GM12878 (cell line): ENCODE measurements around the gene HS6ST1. TPM values are rescaled to one million over a fixed set of nuclear protein-coding genes. Genes with fewer than 3 reads are reported as not detected.

Experiments used
- ATAC-seq: fragments of 200-7000 bp; cut with Tn5 transposase; 3 replicates; pipeline ENCODE4 v1.9.1; 2020; ENCODE audit warnings: mild to moderate bottlenecking, moderate library complexity
- BruUV-seq: library from RNA; stranded (reverse); fragments of 400-500 nt; replicated peaks from 2 replicates; lab custom pipeline; 2021; lab: Mats Ljungman, UMichigan
- CTCF ChIA-PET: fragments of 300-600 bp; sonication (Branson Sonifier 250); formaldehyde crosslinking; extraction: SDS; loops from one replicate; lab custom pipeline; 2021; ENCODE audit warnings: inconsistent platforms; lab: Yijun Ruan, JAX
- POLR2A ChIA-PET: fragments of 350-600 bp; formaldehyde crosslinking; extraction: SDS; loops from one replicate; lab custom pipeline; 2021; ENCODE audit warnings: inconsistent platforms; lab: Charles Lee
- RAD21 ChIA-PET: fragments of 300-600 bp; sonication (Branson Sonifier 250); formaldehyde crosslinking; loops from one replicate; lab custom pipeline; 2023; ENCODE audit warnings: antibody characterized with exemption; ENCODE audit not compliant: unreplicated experiment; lab: Charles Lee
- SMC1A ChIA-PET: fragments of 300-600 bp; sonication (Branson Sonifier 250); formaldehyde crosslinking; loops from one replicate; lab custom pipeline; 2023; ENCODE audit not compliant: unreplicated experiment, uncharacterized antibody; lab: Charles Lee
- DNase-seq: peaks from one replicate; pipeline ENCODE4 v3.0.0-alpha.2; 2011; ENCODE audit warnings: low read depth, low spot score
- FAIRE-seq: peaks from 3 replicates; lab custom pipeline; 2011; peaks lifted over from hg19 to GRCh38; lab: Jason Lieb, UNC
- H2AFZ ChIP-seq: 2 replicates; pipeline ENCODE4 v1.6.0; 2011; ENCODE audit warnings: low read depth, low read length, control low read depth; ENCODE audit not compliant: control insufficient read depth
- H3K27ac ChIP-seq: 2 replicates; pipeline ENCODE4 v1.5.1; 2011; ENCODE audit warnings: control low read depth; ENCODE audit not compliant: control insufficient read depth, insufficient read depth
- H3K27me3 ChIP-seq, 2 experiments: replicated peaks in 1 of 2; 2 replicates each; pipeline versions ENCODE4 v1.6.0 to v1.6.1; 2011; ENCODE audit warnings: low read length in 1 of 2; ENCODE audit not compliant: control insufficient read depth in 2 of 2, insufficient read depth in 2 of 2
- H3K36me3 ChIP-seq, 2 experiments: 2 replicates each; pipeline ENCODE4 v1.5.1; 2011; ENCODE audit warnings: low read length in 1 of 2; ENCODE audit not compliant: control insufficient read depth in 2 of 2, insufficient read depth in 2 of 2
- H3K4me1 ChIP-seq: 2 replicates; pipeline ENCODE4 v1.6.1; 2011; ENCODE audit warnings: mild to moderate bottlenecking, low read length, moderate library complexity, mixed read lengths; ENCODE audit not compliant: control insufficient read depth, insufficient read depth
- H3K4me2 ChIP-seq: 2 replicates; pipeline ENCODE4 v1.6.0; 2011; ENCODE audit warnings: control low read depth; ENCODE audit not compliant: control insufficient read depth, insufficient read depth
- H3K4me3 ChIP-seq: fragments of 200-600 bp; sonication (generic); 2 replicates; pipeline ENCODE4 v1.5.1; 2016
- H3K79me2 ChIP-seq: 2 replicates; pipeline ENCODE4 v1.6.0; 2011; ENCODE audit warnings: low read length; ENCODE audit not compliant: control insufficient read depth, insufficient read depth
- H3K9ac ChIP-seq: 2 replicates; pipeline ENCODE4 v1.8.0; 2011; ENCODE audit warnings: low read length, control low read depth, mixed read lengths; ENCODE audit not compliant: control insufficient read depth, insufficient read depth
- H3K9me3 ChIP-seq: replicated peaks from 3 replicates; pipeline ENCODE4 v1.5.1; 2011; ENCODE audit warnings: mild to moderate bottlenecking, low read length; ENCODE audit not compliant: control insufficient read depth, insufficient read depth
- H4K20me1 ChIP-seq: 2 replicates; pipeline ENCODE4 v1.6.0; 2011; ENCODE audit not compliant: control insufficient read depth, insufficient read depth
- ASH2L ChIP-seq: fragments of 300-600, 200-600 bp; sonication (generic); IDR thresholded peaks from 2 replicates; pipeline ENCODE4 v1.6.1; 2017; ENCODE audit warnings: low read depth, mild to moderate bottlenecking, borderline replicate concordance
- ATF3 ChIP-seq: IDR thresholded peaks from 2 replicates; pipeline ENCODE4 v1.6.1; 2011; ENCODE audit warnings: low read depth, mild to moderate bottlenecking, low read length, moderate library complexity, borderline replicate concordance; ENCODE audit errors: extremely low read depth
- JUNB ChIP-seq: IDR thresholded peaks from 2 replicates; pipeline ENCODE4 v1.6.1; 2016; ENCODE audit warnings: antibody characterized with exemption, mild to moderate bottlenecking
- NBN ChIP-seq: fragments of 450-650 bp; IDR thresholded peaks from 2 replicates; pipeline ENCODE4 v1.6.1; 2016
- NFYB ChIP-seq: IDR thresholded peaks from 2 replicates; pipeline ENCODE4 v1.6.1; 2011; ENCODE audit warnings: low read depth, mild to moderate bottlenecking, low read length, improper control_type of control experiment, moderate library complexity; ENCODE audit not compliant: insufficient read depth
- POLR2AphosphoS2 ChIP-seq: IDR thresholded peaks from 2 replicates; pipeline ENCODE4 v1.6.1; 2011; ENCODE audit warnings: low read depth, mild to moderate bottlenecking, low read length, improper control_type of control experiment, moderate library complexity
- RAD51 ChIP-seq: fragments of 450-650 bp; IDR thresholded peaks from 2 replicates; pipeline ENCODE4 v1.6.1; 2016; ENCODE audit warnings: moderate library complexity, mild to moderate bottlenecking, inconsistent platforms
- ZBTB11 ChIP-seq: fragments of 450-650 bp; formaldehyde crosslinking; IDR thresholded peaks from 2 replicates; pipeline ENCODE4 v1.5.0; 2022; ENCODE audit warnings: mild to moderate bottlenecking, missing genetic modification characterization
- ZNF207 ChIP-seq: fragments of 450-650 bp; IDR thresholded peaks from 2 replicates; pipeline ENCODE4 v1.6.1; 2014; ENCODE audit warnings: antibody characterized with exemption, mild to moderate bottlenecking, borderline replicate concordance
- ZNF592 ChIP-seq: fragments of 450-650 bp; IDR thresholded peaks from 2 replicates; pipeline ENCODE4 v1.6.1; 2017; ENCODE audit warnings: mild to moderate bottlenecking, moderate library complexity
- ZZZ3 ChIP-seq: IDR thresholded peaks from 2 replicates; pipeline ENCODE4 v1.6.1; 2011; ENCODE audit warnings: low read depth; ENCODE audit not compliant: control insufficient read depth, insufficient read length
- WGBS: methylation state at CpG from one replicate; pipeline ENCODE4 v1.1.6; 2016; ENCODE audit warnings: low lambda C conversion rate; ENCODE audit not compliant: insufficient replicate concordance, insufficient coverage; ENCODE audit errors: missing lambda C conversion rate; 5-methylcytosine and 5-hydroxymethylcytosine counted together
- in situ Hi-C: fragments of 300-500 bp; cut with MboI; formaldehyde crosslinking; loops from 9 replicates; pipeline ENCODE4 v1.14.3; 2018; ENCODE audit warnings: mixed read lengths
- intact Hi-C: fragments of 100-400 bp; cut with micrococcal nuclease; formaldehyde crosslinking; loops from one replicate; pipeline ENCODE4 v1.14.2; 2022; ENCODE audit not compliant: unreplicated experiment
- polyA plus RNA-seq, 11 experiments: library from polyadenylated mRNA; depleted of rRNA in 4 of 11; unstranded in 6 of 11; stranded (reverse) in 5 of 11; fragments of >200 nt; fragmentation: Nextera tagmentation in 4 of 11; fragmentation: Illumina TruSeq in 1 of 11; extraction: Ambion mirVana in 4 of 11; extraction: Trizol in 1 of 11; gene quantifications; 1 replicate in 1 of 11; 2 replicates in 10 of 11; pipeline versions ENCODE4 v1.2.1 to v1.2.3, GENCODE V29; 2011 to 2016; ENCODE audit warnings: inconsistent platforms in 2 of 11, missing spikeins in 2 of 11, low read depth in 1 of 11
- total RNA-seq, 4 experiments: library from RNA; depleted of rRNA in 3 of 4; stranded (reverse); fragments of >200 nt in 3 of 4; fragmentation: Illumina TruSeq in 1 of 4; extraction: Trizol in 1 of 4; gene quantifications; 2 replicates each; pipeline versions ENCODE4 v1.2.1 to v1.2.3, GENCODE V29; 2013 to 2021
- TF ChIP-seq, protein P1 (sequence below): IDR thresholded peaks from 2 replicates; pipeline ENCODE4 v1.6.1; 2012; ENCODE audit warnings: low read depth, low read length, improper control_type of control experiment

The HS6ST1 gene
- total and polyA plus RNA-seq, 10 of the 15 experiments (the other 5 are each of a cell fraction or from before 2014, with no cell fraction given): 0.48 to 17.0 (median 4.7) TPM

- TF ChIP-seq ZZZ3: no peak
- TF ChIP-seq, protein P1, sequence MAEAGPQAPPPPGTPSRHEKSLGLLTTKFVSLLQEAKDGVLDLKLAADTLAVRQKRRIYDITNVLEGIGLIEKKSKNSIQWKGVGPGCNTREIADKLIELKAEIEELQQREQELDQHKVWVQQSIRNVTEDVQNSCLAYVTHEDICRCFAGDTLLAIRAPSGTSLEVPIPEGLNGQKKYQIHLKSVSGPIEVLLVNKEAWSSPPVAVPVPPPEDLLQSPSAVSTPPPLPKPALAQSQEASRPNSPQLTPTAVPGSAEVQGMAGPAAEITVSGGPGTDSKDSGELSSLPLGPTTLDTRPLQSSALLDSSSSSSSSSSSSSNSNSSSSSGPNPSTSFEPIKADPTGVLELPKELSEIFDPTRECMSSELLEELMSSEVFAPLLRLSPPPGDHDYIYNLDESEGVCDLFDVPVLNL: no peak
These were observed 28.5 kb upstream of the HS6ST1 start (continued) for GRCh38 chr2:128347171-128347558.

DNA sequence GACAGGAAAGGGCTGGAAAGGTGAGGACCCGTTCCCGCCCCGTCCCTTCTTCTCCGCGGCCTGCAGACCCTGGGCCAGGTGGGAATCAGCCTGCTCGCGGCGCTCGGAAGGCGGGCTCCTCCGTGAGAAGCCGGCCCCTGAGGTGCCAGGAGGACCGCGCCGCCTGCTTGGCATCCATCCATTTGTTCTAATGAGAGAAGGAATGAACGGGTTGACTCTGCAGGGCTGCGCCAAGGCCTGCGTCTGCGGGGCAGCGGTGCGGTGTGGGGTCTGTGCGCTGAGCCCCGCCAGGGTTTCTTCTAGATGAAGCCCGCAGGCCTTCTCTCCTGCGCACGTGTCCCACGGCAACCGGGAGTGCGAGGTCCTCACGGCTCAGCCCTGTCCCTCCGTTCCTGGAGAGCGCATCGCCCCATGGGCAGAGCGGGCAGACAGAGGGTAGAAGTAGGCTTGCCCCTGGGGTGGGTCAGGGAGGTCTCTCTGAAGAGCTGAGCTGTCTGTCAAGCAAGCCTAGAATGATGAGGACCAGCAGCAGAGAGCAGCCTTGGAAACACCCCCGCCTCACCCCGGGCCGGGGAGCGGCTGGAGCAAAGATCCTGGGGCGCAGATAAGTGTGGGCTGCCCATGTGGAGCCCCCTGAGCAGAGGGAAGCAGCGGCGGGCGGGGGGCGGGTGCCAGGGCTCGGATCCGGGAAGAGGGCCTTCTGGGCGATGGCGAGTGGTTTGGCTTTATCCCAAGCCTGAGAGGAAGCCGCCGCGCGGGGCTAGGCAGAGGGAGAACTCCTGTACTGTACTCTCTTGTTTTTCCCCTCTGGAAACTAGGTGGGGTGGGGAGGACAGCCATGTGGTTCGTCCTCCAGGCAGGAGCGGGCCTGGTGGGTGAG is 27.9 kb upstream of the HS6ST1 start:
- H3K27me3 ChIP-seq: no peaks in the 10 kb centered on the region; a peak in 1 of 4 replicates
- H4K20me1 ChIP-seq: no peaks in the 10 kb centered on the region
- H3K9ac ChIP-seq: no peak overlapping the region
- ChIA-PET SMC1A (no interaction called here), RAD21 (no interaction called here), POLR2A (no interaction called here), CTCF (no interaction called here)
- no peak overlapping the region for H2AFZ ChIP-seq
- H3K9me3 ChIP-seq: no peaks in the 10 kb centered on the region; the same call in 2 of the 3 replicates
- no peak overlapping the region for H3K4me3 ChIP-seq
- no TSS peak for BruUV-seq
- WGBS: 66% methylated on average over 45 of the region's 53 CpGs
- no peaks in the 10 kb centered on the region for H3K4me1 ChIP-seq
- H3K36me3 ChIP-seq: no peaks in the 10 kb centered on the region
- no peak overlapping the region for H3K27ac ChIP-seq
- no peak for ATAC-seq
- in situ Hi-C loops (no loop called here), intact Hi-C loops (no loop called here)
- no peaks in the 10 kb centered on the region for H3K79me2 ChIP-seq
- no peak for FAIRE-seq
- no peak for DNase-seq
- no peak overlapping the region for H3K4me2 ChIP-seq
- TF ChIP-seq ATF3: no peak
- TF ChIP-seq ZNF592: no peak
- no peak for TF ChIP-seq POLR2AphosphoS2
- TF ChIP-seq ASH2L: no peak
- TF ChIP-seq NFYB: no peak
- no peak for TF ChIP-seq NBN
- TF ChIP-seq RAD51: no peak
- no peak for TF ChIP-seq ZNF207
- no peak for TF ChIP-seq ZBTB11 (CRISPR knock-in tag)
- TF ChIP-seq JUNB: no peak
